UCSD-AML1 (cell line): ENCODE data around the gene COMMD3.

Source experiments
- DNase-seq: peaks from one replicate; lab custom pipeline; 2025; ENCODE audit not compliant: unreplicated experiment; lab: John Stamatoyannopoulos, UW

COMMD3 gene

GRCh38 chr10:22365644-22366434, 49.7 kb downstream of the COMMD3 start:
- no peak for DNase-seq

DNA sequence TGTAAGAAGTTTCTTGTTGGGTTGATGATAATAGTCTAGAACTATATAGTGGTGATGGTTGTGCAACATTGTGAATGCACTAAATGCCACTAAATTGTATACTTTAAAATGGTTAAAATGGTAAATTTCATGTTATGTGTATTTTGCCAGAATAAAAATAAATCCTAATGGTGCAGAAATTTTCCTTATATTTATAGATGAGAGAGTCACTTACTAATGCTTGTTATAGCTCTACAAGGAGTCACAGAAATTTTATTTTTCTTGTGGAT, 50.2 kb downstream of the COMMD3 start:
- DNase-seq: no peak

GRCh38 chr10:22366771-22367170, 50.6 kb downstream of the COMMD3 start:
- no peak for DNase-seq

DNA sequence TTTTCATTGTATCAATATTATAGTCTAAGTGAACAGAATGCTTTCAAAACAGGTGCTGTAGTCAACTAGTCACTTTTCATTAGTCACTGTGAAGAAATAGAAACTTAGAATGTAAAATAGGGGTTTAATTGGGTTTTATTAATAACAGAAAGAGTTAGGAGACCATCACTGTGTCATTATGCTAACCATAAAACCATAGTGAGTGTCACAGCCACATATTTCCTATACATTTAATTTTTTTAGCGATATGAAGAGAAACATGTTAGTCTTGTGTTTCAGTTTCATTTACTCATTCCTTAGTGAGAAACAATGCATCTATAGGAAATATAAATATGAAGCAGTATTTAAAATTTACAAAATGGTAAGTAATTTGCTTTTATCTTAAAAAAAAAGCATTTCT, 51.3 kb downstream of the COMMD3 start:
- no peak for DNase-seq

- DNase-seq: no peak
Measured at GRCh38 chr10:22368402-22368801, 52.2 kb downstream of the COMMD3 start.

DNA sequence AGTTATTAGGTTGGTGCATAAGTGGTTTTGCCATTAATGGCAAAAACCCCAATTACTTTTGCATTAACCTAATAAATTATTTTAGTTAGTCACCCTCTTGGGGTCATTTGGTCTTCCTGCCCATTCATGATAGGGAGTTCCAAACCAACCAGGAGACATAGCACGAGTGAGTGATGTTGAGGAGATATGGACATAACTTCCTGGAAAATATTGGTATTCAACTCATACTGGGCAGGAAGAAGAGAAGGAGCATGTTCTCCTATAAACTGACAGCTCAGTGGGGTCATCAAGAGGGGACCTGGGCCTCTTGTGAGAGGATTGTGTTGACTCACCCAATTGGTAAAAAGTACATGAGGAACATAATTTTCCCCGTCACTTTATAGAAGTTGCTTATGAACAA, 52.8 kb downstream of the COMMD3 start:
- no peak for DNase-seq

GRCh38 chr10:22369434-22370072, 53.4 kb downstream of the COMMD3 start:
- no peak for DNase-seq
